GM21723 (cell line): ENCODE results near the gene AGMAT.
"Not testable (repeated sequence)": the region's sequence is repeated elsewhere in the genome, so short reads cannot be mapped to it uniquely, and the experiment has no call there.

Source experiments
- ATAC-seq: cut with Tn5 transposase; IDR thresholded peaks from one replicate; pipeline ENCODE4 v1.9.1; 2021; ENCODE audit warnings: mild to moderate bottlenecking, moderate library complexity; ENCODE audit not compliant: unreplicated experiment

The AGMAT gene

GRCh38 chr1:15616373-15617172, 31.7 kb upstream of the AGMAT start:
- ATAC-seq: peak; percentile 20

- ATAC-seq: no peak
Measured at GRCh38 chr1:15610167-15610566, 25.3 kb upstream of the AGMAT start.

- no peak for ATAC-seq
Measured at GRCh38 chr1:15609631-15610030, 24.8 kb upstream of the AGMAT start.

GRCh38 chr1:15605398-15606383, 20.8 kb upstream of the AGMAT start:
- no peak for ATAC-seq

- ATAC-seq: not testable (repeated sequence)
Measured at GRCh38 chr1:15604400-15604799, 19.5 kb upstream of the AGMAT start.

GRCh38 chr1:15603966-15604282, 19.1 kb upstream of the AGMAT start:
- ATAC-seq: not testable (repeated sequence)

- peak; percentile 89 for ATAC-seq
Measured at GRCh38 chr1:15603050-15603965, 18.5 kb upstream of the AGMAT start.

GRCh38 chr1:15598436-15598835, 13.6 kb upstream of the AGMAT start:
- ATAC-seq: no peak

GRCh38 chr1:15595809-15596617, 11.2 kb upstream of the AGMAT start:
- ATAC-seq: no peak

- ATAC-seq: no peak
Measured at GRCh38 chr1:15592285-15592684, 7.4 kb upstream of the AGMAT start.

GRCh38 chr1:15583016-15583706, 1.7 kb downstream of the AGMAT start:
- ATAC-seq: no peak

GRCh38 chr1:15579683-15580047, 5.2 kb downstream of the AGMAT start:
- ATAC-seq: no peak

- ATAC-seq: no peak
Measured at GRCh38 chr1:15578921-15579682, 5.7 kb downstream of the AGMAT start.

- ATAC-seq: no peak
Measured at GRCh38 chr1:15577691-15578090, 7.2 kb downstream of the AGMAT start.

- no peak for ATAC-seq
Measured at GRCh38 chr1:15575549-15576150, 9.2 kb downstream of the AGMAT start.

- no peak for ATAC-seq
Measured at GRCh38 chr1:15574741-15575140, 10.1 kb downstream of the AGMAT start.

GRCh38 chr1:15573477-15573876, 11.4 kb downstream of the AGMAT start:
- ATAC-seq: no peak

- no peak for ATAC-seq
Measured at GRCh38 chr1:15571266-15571665, 13.6 kb downstream of the AGMAT start.
